Coronary artery (tissue), 2 donors: ENCODE results near the gene NUP107.

Source experiments
- DNase-seq: peaks from one replicate; pipeline ENCODE4 v3.0.0-alpha.2; 2017; ENCODE audit warnings: low spot score
- H3K27ac ChIP-seq, 2 donors: fragments of 200-600 bp; sonication (generic); one replicate each; pipeline ENCODE4 v1.5.1; 2016 to 2019
- H3K4me3 ChIP-seq: fragments of 200-600 bp; sonication (generic); 2 replicates; pipeline ENCODE4 v1.5.1; 2016; ENCODE audit warnings: mild to moderate bottlenecking, moderate library complexity
- CTCF ChIP-seq: fragments of 200-600 bp; sonication (generic); IDR thresholded peaks from one replicate; pipeline ENCODE4 v1.5.1; 2019; ENCODE audit warnings: antibody characterized with exemption

The NUP107 gene

GRCh38 chr12:68771223-68771925 lies 84.6 kb downstream of the NUP107 start:
- DNase-seq, result no peak
- Histone ChIP-seq H3K4me3 (no peak overlapping the region), H3K27ac (no peak overlapping the region)
- no peak for TF ChIP-seq CTCF

- no peak overlapping the region for H3K27ac ChIP-seq
- H3K4me3 ChIP-seq, result no peak overlapping the region
- no peak for TF ChIP-seq CTCF
- DNase-seq, result no peak
Observed at GRCh38 chr12:68772714-68773113, 85.9 kb downstream of the NUP107 start.

GRCh38 chr12:68773582-68773981 lies 86.8 kb downstream of the NUP107 start:
- Histone ChIP-seq H3K4me3 (no peak overlapping the region), H3K27ac (no peak overlapping the region)
- DNase-seq, result no peak
- no peak for TF ChIP-seq CTCF

GRCh38 chr12:68775121-68775630 lies 88.4 kb downstream of the NUP107 start:
- Histone ChIP-seq H3K4me3 (no peak overlapping the region), H3K27ac (no peak overlapping the region)
- no peak for DNase-seq
- no peak for TF ChIP-seq CTCF

- no peak for DNase-seq
- no peak overlapping the region for H3K4me3 ChIP-seq
- TF ChIP-seq CTCF, result no peak
- no peak overlapping the region for H3K27ac ChIP-seq
Observed at GRCh38 chr12:68776976-68777610, 90.3 kb downstream of the NUP107 start.

GRCh38 chr12:68779280-68779679 lies 92.5 kb downstream of the NUP107 start:
- Histone ChIP-seq H3K27ac (no peak overlapping the region), H3K4me3 (no peak overlapping the region)
- no peak for TF ChIP-seq CTCF
- no peak for DNase-seq

- H3K27ac ChIP-seq, result no peak overlapping the region
- no peak for TF ChIP-seq CTCF
- no peak for DNase-seq
Observed at GRCh38 chr12:68780731-68781130, 94.0 kb downstream of the NUP107 start.

More at GRCh38 chr12:68780731-68781130, 94.0 kb downstream of the NUP107 start:
- no peak overlapping the region for H3K4me3 ChIP-seq
